WERI-Rb-1 (cell line): ENCODE results near the gene RLF.
"Not testable (repeated sequence)": the region's sequence is repeated elsewhere in the genome, so short reads cannot be mapped to it uniquely, and the experiment has no call there.

Experiments
- DNase-seq: peaks from one replicate; pipeline ENCODE4 v3.0.0-alpha.2; 2020
- H3K27ac ChIP-seq: fragments of 250-450 bp; sonication (Bioruptor Pico); 2 replicates; pipeline ENCODE4 v1.5.1; 2020; ENCODE audit warnings: mild to moderate bottlenecking, moderate library complexity
- H3K27me3 ChIP-seq: fragments of 250-450 bp; sonication (Bioruptor Pico); 2 replicates; pipeline ENCODE4 v1.5.1; 2021; ENCODE audit warnings: mild to moderate bottlenecking, low read depth, moderate library complexity; ENCODE audit not compliant: insufficient read depth, severe bottlenecking
- H3K36me3 ChIP-seq: fragments of 250-450 bp; sonication (Bioruptor Pico); 2 replicates; pipeline ENCODE4 v1.5.1; 2020; ENCODE audit warnings: mild to moderate bottlenecking, moderate library complexity
- H3K4me3 ChIP-seq: 2 replicates; pipeline ENCODE4 v1.5.1; 2011; ENCODE audit warnings: low read depth, mild to moderate bottlenecking, control low read depth, low read length
- H3K9me3 ChIP-seq: fragments of 250-450 bp; sonication (Bioruptor Pico); 2 replicates; pipeline ENCODE4 v1.5.1; 2021; ENCODE audit warnings: mild to moderate bottlenecking, moderate library complexity; ENCODE audit not compliant: severe bottlenecking
- TF ChIP-seq, protein P1 (sequence below): IDR thresholded peaks from 2 replicates; pipeline ENCODE4 v1.5.1; 2011; ENCODE audit warnings: low read depth, mild to moderate bottlenecking, control low read depth, inconsistent platforms, low read length

Gene RLF

DNA sequence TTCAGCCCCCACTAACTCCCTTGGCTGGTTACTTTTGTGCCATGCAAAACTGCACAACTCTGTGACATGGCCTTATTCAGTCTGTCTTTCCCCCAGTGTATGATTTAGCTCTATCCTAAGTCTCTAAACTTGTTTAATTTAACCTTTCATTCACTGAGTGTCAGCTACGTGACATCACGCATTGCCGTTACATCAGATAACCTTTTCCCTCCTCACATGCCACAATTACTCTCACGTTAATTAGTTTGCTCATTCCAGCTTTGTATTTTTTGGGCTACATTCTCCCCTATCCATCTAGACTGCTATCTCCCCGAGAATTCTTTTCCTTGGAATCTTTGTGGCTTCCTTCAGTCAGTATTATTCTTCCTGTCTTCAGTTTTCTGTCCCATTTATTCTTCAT, 57.1 kb downstream of the RLF start:
- H3K9me3 ChIP-seq: no peaks in the 10 kb centered on the region
- no peak overlapping the region for H3K27ac ChIP-seq
- TF ChIP-seq, protein P1, sequence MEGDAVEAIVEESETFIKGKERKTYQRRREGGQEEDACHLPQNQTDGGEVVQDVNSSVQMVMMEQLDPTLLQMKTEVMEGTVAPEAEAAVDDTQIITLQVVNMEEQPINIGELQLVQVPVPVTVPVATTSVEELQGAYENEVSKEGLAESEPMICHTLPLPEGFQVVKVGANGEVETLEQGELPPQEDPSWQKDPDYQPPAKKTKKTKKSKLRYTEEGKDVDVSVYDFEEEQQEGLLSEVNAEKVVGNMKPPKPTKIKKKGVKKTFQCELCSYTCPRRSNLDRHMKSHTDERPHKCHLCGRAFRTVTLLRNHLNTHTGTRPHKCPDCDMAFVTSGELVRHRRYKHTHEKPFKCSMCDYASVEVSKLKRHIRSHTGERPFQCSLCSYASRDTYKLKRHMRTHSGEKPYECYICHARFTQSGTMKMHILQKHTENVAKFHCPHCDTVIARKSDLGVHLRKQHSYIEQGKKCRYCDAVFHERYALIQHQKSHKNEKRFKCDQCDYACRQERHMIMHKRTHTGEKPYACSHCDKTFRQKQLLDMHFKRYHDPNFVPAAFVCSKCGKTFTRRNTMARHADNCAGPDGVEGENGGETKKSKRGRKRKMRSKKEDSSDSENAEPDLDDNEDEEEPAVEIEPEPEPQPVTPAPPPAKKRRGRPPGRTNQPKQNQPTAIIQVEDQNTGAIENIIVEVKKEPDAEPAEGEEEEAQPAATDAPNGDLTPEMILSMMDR: no peak
- H3K36me3 ChIP-seq: peaks cover 8% of the 10 kb centered on the region
- no peak overlapping the region for H3K4me3 ChIP-seq
- H3K27me3 ChIP-seq: no peaks in the 10 kb centered on the region
- DNase-seq: no peak

DNA sequence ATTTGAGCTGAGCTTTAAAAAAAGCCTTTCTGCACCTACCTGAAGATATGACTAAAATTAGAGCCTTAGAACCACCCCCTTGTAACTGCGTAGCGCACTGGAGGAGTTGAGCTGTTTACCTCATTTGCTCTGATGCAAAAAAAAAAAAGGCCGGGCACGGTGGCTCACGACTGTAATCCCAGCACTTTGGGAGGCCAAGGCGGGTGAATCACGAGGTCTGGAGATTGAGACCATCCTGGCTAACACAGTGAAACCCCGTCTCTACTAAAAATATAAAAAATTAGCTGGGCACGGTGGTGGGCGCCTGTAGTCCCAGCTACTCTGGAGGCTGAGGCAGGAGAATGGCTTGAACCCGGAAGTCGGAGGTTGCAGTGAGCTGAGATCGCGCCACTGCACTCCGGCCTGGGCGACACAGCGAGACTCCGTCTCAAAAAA, 60.3 kb downstream of the RLF start:
- H3K9me3 ChIP-seq, H3K27me3 ChIP-seq, H3K27ac ChIP-seq, H3K4me3 ChIP-seq: not testable (repeated sequence)
- DNase-seq: peak; percentile 19
- H3K36me3 ChIP-seq: peaks cover 14% of the 10 kb centered on the region

DNA sequence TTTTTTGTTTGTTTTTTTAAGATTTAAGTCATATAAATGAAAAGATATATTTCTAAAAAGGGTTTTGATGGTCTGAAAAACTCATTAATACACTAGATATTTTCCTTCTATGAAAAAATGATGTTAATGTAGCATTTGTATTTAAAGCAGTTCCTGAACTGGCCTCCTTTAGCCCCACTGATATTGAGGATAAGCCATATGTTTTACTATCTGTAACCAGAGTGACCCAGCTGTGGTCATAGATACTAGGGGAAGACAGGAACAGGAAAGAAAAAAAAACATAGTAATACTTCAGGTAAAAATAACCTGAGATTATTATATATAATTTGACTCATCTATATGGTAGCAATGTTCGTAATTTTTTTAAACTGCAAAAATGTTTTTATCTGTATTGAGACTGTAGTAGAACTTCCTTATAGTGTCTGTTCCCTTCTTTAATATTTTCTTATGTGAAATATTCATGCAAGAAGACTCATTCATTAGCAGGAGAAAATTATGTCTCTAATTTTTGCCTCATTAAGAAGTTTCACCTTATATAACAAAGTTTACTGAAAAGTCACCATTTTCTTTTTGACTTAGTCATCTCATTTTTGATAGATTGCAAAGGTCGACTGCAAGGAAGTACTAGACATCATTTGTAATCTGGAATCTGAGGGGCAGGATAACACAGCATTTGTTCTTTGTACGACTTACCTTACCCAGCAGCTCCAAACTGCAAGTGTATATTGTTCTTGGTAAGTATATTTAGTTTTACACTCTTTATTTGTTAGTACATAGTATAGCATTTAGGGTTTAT, 61.0 kb downstream of the RLF start:
- DNase-seq: no peak
- no peaks in the 10 kb centered on the region for H3K9me3 ChIP-seq
- H3K27me3 ChIP-seq: no peaks in the 10 kb centered on the region
- no peak overlapping the region for H3K27ac ChIP-seq
- TF ChIP-seq, protein P1: no peak
- H3K4me3 ChIP-seq: no peak overlapping the region
- H3K36me3 ChIP-seq: peaks cover 11% of the 10 kb centered on the region

DNA sequence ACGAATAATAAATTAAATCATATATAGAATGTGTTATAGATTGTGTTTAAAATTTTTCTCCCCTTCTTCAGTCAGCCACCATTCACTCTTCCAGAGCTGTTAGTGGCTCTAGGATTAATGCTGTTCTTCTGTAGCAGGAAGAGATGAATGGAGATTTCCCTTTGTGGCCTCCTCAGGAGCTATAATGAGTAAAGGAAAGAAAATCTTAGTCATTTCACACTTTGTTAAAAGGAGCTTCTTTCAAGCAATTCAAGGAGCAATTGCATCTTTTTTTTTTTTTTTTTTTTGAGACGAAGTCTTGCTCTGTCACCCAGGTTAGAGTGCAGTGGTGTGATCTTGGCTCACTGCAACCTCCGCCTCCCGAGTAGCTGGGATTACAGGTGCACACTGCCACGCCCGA, 62.9 kb downstream of the RLF start:
- DNase-seq: no peak
- H3K27ac ChIP-seq: no peak overlapping the region
- H3K27me3 ChIP-seq: no peaks in the 10 kb centered on the region
- H3K9me3 ChIP-seq: no peaks in the 10 kb centered on the region
- H3K4me3 ChIP-seq: no peak overlapping the region
- peaks cover 11% of the 10 kb centered on the region for H3K36me3 ChIP-seq
- TF ChIP-seq, protein P1: no peak

DNA sequence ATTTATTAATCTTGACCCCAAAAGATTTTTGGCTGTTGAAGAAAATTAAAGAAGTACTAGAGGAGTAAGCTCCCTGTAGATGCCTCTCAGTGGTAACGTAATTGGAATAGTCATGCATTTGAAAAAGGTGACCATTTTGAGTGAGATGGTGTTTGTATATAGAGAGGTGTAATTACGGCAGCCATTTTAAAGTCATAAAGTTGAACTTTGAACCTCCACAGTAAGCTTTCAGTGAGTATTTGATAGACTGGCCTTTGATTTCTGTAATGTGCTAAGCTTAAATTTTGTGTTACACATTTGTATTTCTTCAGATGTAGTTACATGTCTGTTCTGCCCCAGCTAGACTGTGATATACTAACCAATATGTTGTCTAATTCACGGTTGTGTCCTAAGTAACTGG, 65.0 kb downstream of the RLF start:
- Histone ChIP-seq H3K4me3 (no peak overlapping the region), H3K27ac (no peak overlapping the region), H3K9me3 (no peaks in the 10 kb centered on the region), H3K36me3 (peaks cover 17% of the 10 kb centered on the region), H3K27me3 (no peaks in the 10 kb centered on the region)
- TF ChIP-seq, protein P1: no peak
- DNase-seq: no peak

DNA sequence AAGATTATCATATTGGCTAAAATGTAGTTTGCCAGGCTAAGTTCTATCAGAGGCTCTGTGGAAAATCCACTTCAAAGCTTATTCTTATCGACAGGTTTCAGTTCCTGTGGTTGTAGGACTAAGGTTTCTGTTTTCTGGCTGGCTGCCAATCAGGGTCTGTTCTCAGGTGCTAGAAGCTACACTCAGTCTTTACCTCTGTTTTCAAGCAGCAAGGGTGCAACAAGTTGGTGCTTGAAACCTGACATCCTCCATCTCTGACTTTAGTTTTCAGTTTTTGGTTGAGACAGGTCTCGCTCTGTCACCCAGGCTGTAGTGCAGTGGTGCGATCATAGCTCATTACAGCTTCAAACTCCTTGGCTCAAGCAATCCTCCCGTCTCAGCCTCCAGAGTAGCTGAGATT, 71.3 kb downstream of the RLF start:
- H3K9me3 ChIP-seq: no peaks in the 10 kb centered on the region
- H3K4me3 ChIP-seq: no peak overlapping the region
- TF ChIP-seq, protein P1: no peak
- H3K27me3 ChIP-seq: no peaks in the 10 kb centered on the region
- peaks cover 57% of the 10 kb centered on the region for H3K36me3 ChIP-seq
- H3K27ac ChIP-seq: no peak overlapping the region
- DNase-seq: no peak
